Nephron progenitor cell (in vitro differentiated cells): ENCODE measurements around the gene RAD51B.

Source experiments
- DNase-seq: peaks from one replicate; pipeline ENCODE4 v3.0.0; 2021
- H3K27ac Mint-ChIP-seq: 2 replicates; pipeline ENCODE4 v1.8.0; 2021; ENCODE audit warnings: mild to moderate bottlenecking, moderate library complexity, mixed read lengths
- H3K27me3 Mint-ChIP-seq: 2 replicates; pipeline ENCODE4 v1.8.0; 2021; ENCODE audit warnings: mild to moderate bottlenecking, low read depth, mixed read lengths; ENCODE audit not compliant: poor library complexity
- H3K36me3 Mint-ChIP-seq: 2 replicates; pipeline ENCODE4 v1.8.0; 2021; ENCODE audit warnings: low read depth, mixed read lengths
- H3K4me1 Mint-ChIP-seq: 2 replicates; pipeline ENCODE4 v1.8.0; 2021; ENCODE audit warnings: mixed read lengths
- H3K4me3 Mint-ChIP-seq: 2 replicates; pipeline ENCODE4 v1.8.0; 2021; ENCODE audit warnings: mild to moderate bottlenecking, moderate library complexity, mixed read lengths
- H3K9me3 Mint-ChIP-seq: 2 replicates; pipeline ENCODE4 v1.8.0; 2021; ENCODE audit warnings: mild to moderate bottlenecking, moderate library complexity, mixed read lengths
- TF ChIP-seq, protein P1 (sequence below): fragments of 200-600 bp; sonication (generic); IDR thresholded peaks from 2 replicates; pipeline ENCODE4 v1.5.0; 2021; ENCODE audit warnings: antibody characterized with exemption

Gene RAD51B

DNA sequence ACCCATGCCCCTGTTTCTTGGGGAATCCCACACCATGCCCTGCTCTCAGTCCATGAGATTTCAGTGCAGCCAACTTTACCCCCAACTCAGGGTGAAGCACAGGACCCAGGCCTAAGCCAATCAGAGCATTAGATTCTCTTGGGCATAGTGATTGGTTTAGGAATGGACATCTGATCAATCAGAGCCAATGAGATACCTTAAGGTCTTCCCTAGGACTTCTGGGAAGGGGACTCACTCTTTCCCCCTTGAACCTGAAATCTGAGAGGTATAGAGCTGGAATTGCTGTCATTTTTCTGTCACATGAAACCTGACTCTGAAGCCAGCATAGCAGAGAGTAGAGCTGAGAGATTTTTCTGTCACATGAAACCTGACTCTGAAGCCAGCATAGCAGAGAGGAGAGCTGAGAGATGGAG is 846.2 kb downstream of the RAD51B start:
- Mint-ChIP-seq H3K9me3 (peaks cover 7% of the 10 kb centered on the region), H3K4me3 (no peak overlapping the region), H3K36me3 (no peaks in the 10 kb centered on the region), H3K4me1 (peaks cover 82% of the 10 kb centered on the region), H3K27me3 (peaks cover 3% of the 10 kb centered on the region), H3K27ac (peak overlapping the region; percentile 66)
- no peak for DNase-seq
- TF ChIP-seq, protein P1, sequence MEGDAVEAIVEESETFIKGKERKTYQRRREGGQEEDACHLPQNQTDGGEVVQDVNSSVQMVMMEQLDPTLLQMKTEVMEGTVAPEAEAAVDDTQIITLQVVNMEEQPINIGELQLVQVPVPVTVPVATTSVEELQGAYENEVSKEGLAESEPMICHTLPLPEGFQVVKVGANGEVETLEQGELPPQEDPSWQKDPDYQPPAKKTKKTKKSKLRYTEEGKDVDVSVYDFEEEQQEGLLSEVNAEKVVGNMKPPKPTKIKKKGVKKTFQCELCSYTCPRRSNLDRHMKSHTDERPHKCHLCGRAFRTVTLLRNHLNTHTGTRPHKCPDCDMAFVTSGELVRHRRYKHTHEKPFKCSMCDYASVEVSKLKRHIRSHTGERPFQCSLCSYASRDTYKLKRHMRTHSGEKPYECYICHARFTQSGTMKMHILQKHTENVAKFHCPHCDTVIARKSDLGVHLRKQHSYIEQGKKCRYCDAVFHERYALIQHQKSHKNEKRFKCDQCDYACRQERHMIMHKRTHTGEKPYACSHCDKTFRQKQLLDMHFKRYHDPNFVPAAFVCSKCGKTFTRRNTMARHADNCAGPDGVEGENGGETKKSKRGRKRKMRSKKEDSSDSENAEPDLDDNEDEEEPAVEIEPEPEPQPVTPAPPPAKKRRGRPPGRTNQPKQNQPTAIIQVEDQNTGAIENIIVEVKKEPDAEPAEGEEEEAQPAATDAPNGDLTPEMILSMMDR = no peak

DNA sequence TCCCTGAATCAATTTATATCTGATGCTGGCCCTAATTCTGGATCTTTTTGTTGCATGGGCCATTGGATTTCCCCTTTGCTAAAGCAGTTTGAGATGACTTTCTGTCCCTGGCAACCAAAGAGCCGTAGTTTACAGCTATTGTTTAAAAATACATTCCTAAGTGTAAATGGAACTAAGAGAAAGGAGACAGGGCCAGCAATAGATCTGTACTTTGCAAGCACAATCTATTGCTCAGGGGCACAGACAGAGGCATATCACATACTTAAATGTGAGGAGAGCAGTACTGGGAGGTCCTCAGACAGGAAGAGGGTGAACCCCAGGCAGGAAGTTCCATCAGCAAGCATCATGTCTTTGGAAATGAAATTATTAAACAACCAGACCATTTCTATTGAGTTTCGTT is 846.7 kb downstream of the RAD51B start:
- Mint-ChIP-seq H3K36me3 (no peaks in the 10 kb centered on the region), H3K27ac (peak overlapping the region; percentile 66), H3K4me3 (no peak overlapping the region), H3K27me3 (peaks cover 3% of the 10 kb centered on the region), H3K4me1 (peaks cover 84% of the 10 kb centered on the region), H3K9me3 (peaks cover 7% of the 10 kb centered on the region)
- DNase-seq = no peak
- TF ChIP-seq, protein P1 = no peak

DNA sequence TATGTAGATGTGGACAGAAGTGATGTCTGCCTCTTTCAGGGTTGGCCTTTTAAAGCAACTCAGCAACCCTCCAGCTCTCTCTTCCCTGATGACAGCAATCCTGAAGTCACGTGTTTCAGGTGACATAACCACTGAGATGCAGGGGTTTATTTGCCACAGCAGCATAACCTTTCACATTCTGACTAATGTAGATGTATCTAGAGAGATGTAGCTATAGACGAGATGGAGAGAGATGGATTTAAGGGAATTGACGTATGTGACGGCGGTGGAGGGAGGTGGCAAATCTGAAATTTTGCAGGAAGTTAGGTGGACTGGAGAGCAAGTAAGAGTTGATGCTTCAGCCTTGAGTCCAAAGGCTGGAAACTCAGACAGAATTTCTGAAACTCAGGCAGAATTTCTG is 847.3 kb downstream of the RAD51B start:
- Mint-ChIP-seq H3K4me1 (peaks cover 85% of the 10 kb centered on the region), H3K36me3 (no peaks in the 10 kb centered on the region), H3K9me3 (peaks cover 3% of the 10 kb centered on the region), H3K27ac (peak overlapping the region; percentile 4), H3K4me3 (no peak overlapping the region), H3K27me3 (peaks cover 3% of the 10 kb centered on the region)
- TF ChIP-seq, protein P1 = no peak
- no peak for DNase-seq

DNA sequence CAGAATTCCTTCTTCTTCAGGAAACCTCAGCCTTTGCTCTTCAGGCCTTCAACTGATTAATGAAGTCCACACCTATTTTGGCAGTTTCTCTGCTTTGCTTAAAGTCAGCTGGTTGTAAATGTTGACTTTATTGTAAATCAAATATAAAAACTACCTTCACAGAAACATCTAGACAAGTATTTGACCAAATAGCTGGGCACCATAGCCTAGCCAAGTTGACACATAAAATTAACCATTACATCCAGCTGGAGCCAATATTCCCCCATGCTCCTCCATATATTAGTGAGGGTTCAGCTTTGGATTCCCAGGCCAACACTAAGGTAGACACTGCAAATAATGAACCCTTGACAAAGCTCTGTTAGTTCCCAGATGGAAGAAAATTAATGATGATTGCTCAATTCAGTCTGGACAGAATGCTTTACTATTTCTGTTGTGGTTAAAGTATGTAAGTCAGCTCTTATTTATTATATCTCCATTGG is 847.8 kb downstream of the RAD51B start:
- Mint-ChIP-seq H3K9me3 (peaks cover 3% of the 10 kb centered on the region), H3K4me3 (no peak overlapping the region), H3K27me3 (peaks cover 3% of the 10 kb centered on the region), H3K36me3 (no peaks in the 10 kb centered on the region), H3K4me1 (peaks cover 85% of the 10 kb centered on the region), H3K27ac (no peak overlapping the region)
- no peak for DNase-seq
- TF ChIP-seq, protein P1 = no peak

DNA sequence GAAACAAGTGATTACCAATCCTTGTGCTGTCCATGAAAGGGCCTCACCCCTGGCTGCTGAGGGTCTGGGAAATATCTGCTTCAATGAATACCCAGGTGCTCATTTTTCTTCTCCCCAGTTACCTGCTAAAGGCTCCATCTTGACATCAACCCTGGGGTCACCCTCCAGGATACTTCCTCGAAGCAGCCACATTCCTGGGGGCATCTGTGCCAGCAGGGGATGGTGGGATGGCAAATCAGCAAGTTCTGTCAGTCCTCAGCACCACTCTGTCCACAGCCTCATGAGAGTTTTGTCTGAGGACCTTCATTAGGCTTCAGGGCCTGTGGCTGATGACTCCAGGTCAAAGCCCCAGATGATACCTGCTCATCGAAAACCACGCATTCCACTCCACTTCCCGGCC is 848.4 kb downstream of the RAD51B start:
- H3K36me3 Mint-ChIP-seq = no peaks in the 10 kb centered on the region
- no peak overlapping the region for H3K27ac Mint-ChIP-seq
- peaks cover 3% of the 10 kb centered on the region for H3K27me3 Mint-ChIP-seq
- DNase-seq = no peak
- H3K4me3 Mint-ChIP-seq = no peak overlapping the region
- TF ChIP-seq, protein P1 = no peak
- peaks cover 3% of the 10 kb centered on the region for H3K9me3 Mint-ChIP-seq
- peaks cover 84% of the 10 kb centered on the region for H3K4me1 Mint-ChIP-seq

DNA sequence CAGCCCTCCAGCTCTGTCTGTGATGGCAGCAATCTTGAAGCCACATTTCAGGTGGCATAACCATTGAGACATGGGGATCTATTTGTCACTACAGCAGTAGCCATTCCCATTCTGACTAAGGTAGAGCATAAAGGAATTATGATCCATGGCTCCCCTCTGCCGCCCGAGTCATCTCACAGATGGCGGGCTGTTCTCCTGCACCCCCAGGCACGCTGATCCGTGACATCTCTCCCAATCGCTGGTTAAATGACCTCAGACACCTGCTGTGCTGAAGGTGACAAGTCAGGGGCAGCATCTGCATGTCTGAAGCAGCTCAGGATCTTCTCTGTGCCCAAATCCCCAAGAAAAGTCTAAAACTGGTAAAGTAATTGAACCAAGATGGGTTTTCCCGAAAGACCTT is 849.0 kb downstream of the RAD51B start:
- Mint-ChIP-seq H3K4me1 (peaks cover 79% of the 10 kb centered on the region), H3K27ac (no peak overlapping the region)

More for the DNA sequence above, 849.0 kb downstream of the RAD51B start:
- peaks cover 3% of the 10 kb centered on the region for H3K27me3 Mint-ChIP-seq
- peaks cover 3% of the 10 kb centered on the region for H3K9me3 Mint-ChIP-seq
- no peaks in the 10 kb centered on the region for H3K36me3 Mint-ChIP-seq
- TF ChIP-seq, protein P1 = no peak
- H3K4me3 Mint-ChIP-seq = no peak overlapping the region
- DNase-seq = no peak
